H1 (cell line): ENCODE results near the gene MTX1. TPM values are rescaled to one million over a fixed set of nuclear protein-coding genes. Genes with fewer than 3 reads are reported as not detected.

ENCODE experiments used
- CHD1 ChIP-seq: IDR thresholded peaks from 2 replicates; pipeline ENCODE4 v1.6.1; 2012; ENCODE audit warnings: low read depth, low read length, improper control_type of control experiment
- CHD7 ChIP-seq: fragments of 300-600 bp; sonication (generic); IDR thresholded peaks from 2 replicates; pipeline ENCODE4 v1.7.1; 2012; ENCODE audit warnings: low read length, moderate library complexity, mild to moderate bottlenecking, inconsistent platforms; ENCODE audit not compliant: insufficient replicate concordance
- GTF2F1 ChIP-seq: IDR thresholded peaks from 2 replicates; pipeline ENCODE4 v1.6.1; 2012; ENCODE audit warnings: low read depth, low read length, improper control_type of control experiment, borderline replicate concordance
- HDAC6 ChIP-seq: IDR thresholded peaks from one replicate; pipeline ENCODE4 v1.7.1; 2012; ENCODE audit warnings: low read depth, mild to moderate bottlenecking, inconsistent platforms, low read length, moderate library complexity
- NRF1 ChIP-seq: IDR thresholded peaks from 2 replicates; pipeline ENCODE4 v1.6.1; 2011; ENCODE audit warnings: mild to moderate bottlenecking, low read depth, low read length, improper control_type of control experiment
- SAP30 ChIP-seq: fragments of 300-600 bp; sonication (generic); IDR thresholded peaks from 2 replicates; pipeline ENCODE4 v1.7.1; 2012; ENCODE audit warnings: low read length, moderate library complexity, mild to moderate bottlenecking, inconsistent platforms; ENCODE audit not compliant: insufficient read depth, insufficient replicate concordance
- SIN3A ChIP-seq, 2 experiments: IDR thresholded peaks in 1 of 2; conservative IDR thresholded peaks in 1 of 2; 2 replicates each; pipeline ENCODE4 v1.6.1; 2011 to 2012; ENCODE audit warnings: low read length in 2 of 2, improper control_type of control experiment in 1 of 2, low read depth in 1 of 2, mild to moderate bottlenecking in 1 of 2
- ZNF274 ChIP-seq: IDR thresholded peaks from 2 replicates; pipeline ENCODE4 v1.7.0; 2012; ENCODE audit warnings: low read length, borderline replicate concordance; ENCODE audit errors: extremely low read depth
- polyA plus RNA-seq, 7 experiments: library from polyadenylated mRNA; depleted of rRNA in 3 of 7; stranded (reverse) in 5 of 7; unstranded in 2 of 7; fragments of >200 nt in 5 of 7; fragments of 200-250 nt in 2 of 7; gene quantifications; 1 replicate in 5 of 7; 2 replicates in 1 of 7; 4 replicates in 1 of 7; pipeline versions ENCODE4 v1.2.1 to v1.2.3, GENCODE V29; 2011 to 2013; ENCODE audit warnings: missing spikeins in 2 of 7, mixed read lengths in 2 of 7
- total RNA-seq: library from RNA; stranded (reverse); fragmentation: NEBNext Ultra II Directional; extraction: Animal tissue kit (Norgen Biotek cat#: 25700); gene quantifications from 2 replicates; pipeline ENCODE4 v1.2.1, GENCODE V29; 2021

MTX1 gene
- total and polyA plus RNA-seq, 2 of the 8 experiments (the other 6 are each of a cell fraction or from before 2014, with no cell fraction given) = 47.9 to 131 TPM

DNA sequence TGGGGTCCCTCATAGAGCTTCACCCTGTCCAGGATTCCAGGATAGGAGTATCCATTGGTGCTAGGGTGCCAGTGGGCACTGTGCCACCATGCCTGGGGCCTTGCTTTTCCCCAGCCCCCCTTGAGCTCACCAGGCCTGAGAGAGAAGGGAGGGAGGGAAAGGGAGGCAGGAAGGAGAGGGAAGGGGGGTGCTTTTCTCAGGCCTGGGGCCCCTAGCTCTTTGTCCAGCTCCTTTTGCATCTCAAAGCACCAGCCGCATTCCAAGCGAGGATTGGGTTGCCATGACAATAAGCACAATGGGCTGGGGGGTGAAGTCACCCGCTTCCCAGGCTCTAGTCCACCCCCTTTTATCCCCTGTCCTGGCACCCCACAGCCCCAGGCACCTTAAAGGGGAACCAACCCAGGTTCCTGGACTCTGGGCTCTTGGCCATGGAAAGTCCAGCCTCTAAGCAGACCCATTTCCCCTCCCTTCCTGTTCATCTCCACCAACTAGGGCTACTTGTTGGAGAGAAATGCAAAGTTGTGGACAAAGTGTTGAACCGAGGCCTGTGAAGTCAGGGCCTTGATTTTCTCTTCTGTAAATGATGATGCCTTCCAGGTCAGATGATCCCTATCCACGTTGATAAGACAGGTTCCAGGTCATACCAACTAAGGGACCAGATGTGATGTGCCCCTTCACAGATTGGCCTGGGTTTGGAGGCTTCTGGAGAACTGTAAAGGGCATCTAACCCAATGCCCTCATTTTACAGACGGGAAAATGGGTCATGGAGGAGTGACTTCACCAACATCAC is 12.2 kb upstream of the MTX1 start (continued):
- TF ChIP-seq HDAC6 (no peak), ZNF274 (no peak), SAP30 (no peak), CHD1 (no peak), CHD7 (no peak), SIN3A (conservative IDR thresholded peaks at IDR 0.05 in 1 of 2, IDR thresholded peaks at IDR 0.05 in 1 of 2; ENCODE audit: low read depth in 1 of 2, low read length in 2 of 2) (peak; percentile 84 to 88; a peak in 3 of 4 replicates), GTF2F1 (no peak), NRF1 (no peak)
